Head of caudate nucleus (tissue), 42 donors: Measurements from ENCODE around the gene CCDC178.
"Not testable (repeated sequence)": the region's sequence is repeated elsewhere in the genome, so short reads cannot be mapped to it uniquely, and the experiment has no call there.

ENCODE experiments used
- DNase-seq, 42 donors: peaks; one replicate each; pipeline versions ENCODE4 v3.0.0 to v3.0.0-alpha.2; 2020 to 2021; ENCODE audit warnings: mixed read lengths in 7 of 42
- intact Hi-C: fragments of 100-400 bp; cut with DNase I; formaldehyde crosslinking; loops from one replicate; pipeline ENCODE4 v1.15.0; 2022

CCDC178 gene

DNA sequence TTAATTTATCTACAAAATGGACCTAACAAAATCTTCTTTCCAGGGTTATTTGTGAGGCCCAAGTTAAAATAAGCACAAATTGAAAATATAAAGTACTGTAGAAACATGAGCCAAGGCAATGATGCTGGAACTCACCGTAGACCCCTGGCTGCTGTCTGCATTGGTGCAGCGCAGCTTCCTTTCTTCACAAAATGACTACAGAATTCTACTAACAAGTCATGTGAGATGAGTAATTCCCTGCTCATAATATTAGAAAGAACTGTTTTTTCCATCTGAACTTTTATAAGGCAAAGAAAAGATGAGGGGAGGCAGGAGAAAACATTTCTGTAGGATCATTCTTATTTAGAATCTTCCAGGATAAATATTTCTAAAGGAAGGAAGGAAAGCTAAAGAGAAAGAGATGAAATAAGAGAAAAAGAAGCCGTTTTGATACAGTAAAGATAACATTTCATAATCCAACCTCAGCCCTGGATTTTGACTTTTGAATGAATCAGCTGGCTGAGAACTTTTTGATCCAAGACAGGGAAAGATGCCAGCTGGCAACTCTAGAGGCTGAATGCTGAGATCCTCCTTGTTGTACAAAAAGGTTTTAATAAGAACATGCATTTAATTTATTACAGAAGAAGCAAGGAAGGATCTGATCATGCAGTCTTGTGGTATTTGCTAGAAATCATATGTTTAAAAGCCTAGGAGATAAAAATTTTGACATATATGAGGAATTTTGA, 483.8 kb downstream of the CCDC178 start:
- peak in 2 of 42 donors; percentile 3 to 4 for DNase-seq
- intact Hi-C loops = no loop called here

DNA sequence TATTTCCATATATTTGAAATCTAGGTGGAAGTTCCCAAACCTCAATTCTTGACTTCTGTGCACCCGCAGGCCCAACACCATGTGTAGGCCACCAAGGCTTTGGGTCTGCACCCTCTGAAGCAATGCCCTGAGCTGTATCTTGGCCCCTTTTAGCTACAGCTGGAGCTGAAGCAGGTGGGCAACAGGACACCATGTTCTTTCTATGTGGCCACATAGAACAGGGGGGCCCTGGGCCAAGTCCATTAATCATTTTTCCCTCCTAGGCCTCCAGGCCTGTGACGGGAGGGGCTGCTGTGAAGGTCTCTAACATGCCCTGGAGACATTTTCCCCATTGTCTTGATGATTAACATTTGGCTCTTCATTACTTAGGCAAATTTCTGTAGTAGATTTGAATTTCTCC, 488.2 kb downstream of the CCDC178 start:
- intact Hi-C loops, DNase-seq: not testable (repeated sequence)

DNA sequence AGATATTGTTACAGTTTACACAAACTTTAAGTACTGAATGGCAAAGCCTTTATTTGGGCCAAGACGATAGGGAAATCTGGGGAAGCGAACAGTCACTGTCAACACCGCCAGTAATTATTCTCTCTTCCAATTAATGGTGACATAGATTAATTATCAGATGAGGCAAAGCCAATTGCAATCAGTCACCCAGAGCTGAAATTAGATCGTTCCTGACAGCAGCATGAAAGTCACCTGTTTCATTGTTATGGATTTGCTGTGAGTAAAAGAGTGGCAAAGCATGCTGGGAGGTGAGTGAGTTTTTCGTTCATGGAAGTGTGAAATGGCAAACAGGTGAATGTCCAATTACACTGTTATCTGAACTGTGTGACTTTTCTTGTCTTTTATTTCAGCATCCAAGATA, 502.9 kb downstream of the CCDC178 start:
- intact Hi-C loops = no loop called here

DNA sequence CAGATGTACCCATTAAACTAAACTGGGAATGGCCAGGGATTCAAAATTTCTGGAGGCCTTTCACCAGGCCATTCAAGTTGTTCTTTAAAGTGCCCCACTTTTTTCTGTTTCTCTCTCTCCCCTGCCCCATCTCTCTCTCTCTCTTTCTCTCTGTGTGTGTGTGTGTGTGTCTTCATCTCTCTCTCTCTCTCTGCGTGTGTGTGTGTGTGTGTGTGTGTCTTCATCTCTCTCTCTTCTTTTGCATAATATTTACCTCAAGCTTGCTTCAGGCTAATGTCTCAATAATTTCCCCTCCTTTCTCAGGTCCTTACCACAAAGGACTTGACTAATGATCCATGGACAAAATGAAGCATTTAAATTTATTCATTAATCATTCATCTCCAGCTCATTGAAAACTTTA, 503.5 kb downstream of the CCDC178 start:
- intact Hi-C loops = no loop called here
- no peak for DNase-seq

More for the DNA sequence above, 502.9 kb downstream of the CCDC178 start:
- DNase-seq = no peak

DNA sequence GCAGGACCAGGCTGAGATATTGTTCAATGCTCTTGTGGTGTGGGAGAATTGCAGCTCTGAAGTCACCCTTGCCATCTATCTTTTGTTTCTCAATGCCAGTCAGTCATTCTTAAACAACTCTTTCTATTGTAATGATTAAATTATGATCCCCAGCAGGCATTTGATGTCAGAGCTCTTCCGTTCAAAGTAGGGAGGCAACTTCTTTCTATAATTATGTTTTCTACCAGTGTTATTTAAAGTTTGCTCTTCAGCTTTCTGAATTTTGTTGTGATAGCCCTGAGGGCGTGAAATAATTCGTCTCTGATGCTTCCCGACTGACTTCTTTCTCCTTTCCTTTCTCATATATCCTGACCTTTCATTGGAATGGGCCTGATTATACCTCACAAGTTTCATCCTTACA, 506.3 kb downstream of the CCDC178 start:
- intact Hi-C loops = no loop called here
- DNase-seq = no peak

DNA sequence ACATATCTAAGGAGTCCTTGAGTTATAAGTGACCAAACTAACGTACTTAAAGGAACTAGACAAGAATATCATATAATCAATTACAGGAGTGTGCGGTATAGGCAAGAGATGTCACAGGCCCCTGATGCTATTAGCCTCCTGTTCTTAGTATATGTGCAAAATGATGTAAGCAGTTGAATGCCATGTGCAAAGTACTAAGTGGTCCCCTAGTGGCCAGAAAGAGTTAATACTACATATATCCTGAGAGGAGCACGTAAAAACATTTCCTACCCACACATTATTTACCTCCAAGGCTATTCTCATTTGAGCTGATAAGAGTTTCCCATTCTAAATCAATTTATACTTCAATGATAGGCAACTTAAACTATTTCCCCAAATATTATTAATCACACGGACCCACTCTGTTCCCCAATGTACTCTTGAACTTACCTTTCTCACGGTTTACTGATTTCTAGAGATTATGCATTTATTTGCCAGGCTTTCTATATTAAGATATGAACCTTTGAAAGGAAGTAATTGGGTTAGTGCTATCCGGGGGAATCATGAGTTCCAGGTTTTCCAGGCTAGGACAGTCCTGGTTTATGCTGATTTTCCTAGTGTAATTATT, 509.7 kb downstream of the CCDC178 start:
- no peak for DNase-seq
- intact Hi-C loops = no loop called here

DNA sequence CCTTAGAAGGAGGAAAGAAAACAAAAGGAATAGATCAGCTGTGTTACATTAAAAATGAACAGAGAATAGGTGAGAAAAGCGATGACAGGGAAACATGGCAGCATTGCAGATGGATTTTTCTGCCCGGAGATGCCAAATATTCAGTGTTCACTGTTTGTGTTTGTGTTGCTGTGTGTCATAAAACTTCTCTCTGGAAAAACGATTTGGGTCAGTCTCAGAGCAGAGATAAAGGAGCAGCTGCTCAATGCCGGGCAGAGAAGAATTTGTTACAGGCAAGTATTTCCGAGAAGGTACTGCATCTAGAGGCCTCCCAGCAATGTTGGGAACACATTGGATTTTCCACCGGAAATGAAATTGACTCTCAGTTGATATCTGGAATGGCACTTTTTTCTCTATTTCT, 511.3 kb downstream of the CCDC178 start:
- no peak for DNase-seq
- intact Hi-C loops = no loop called here

DNA sequence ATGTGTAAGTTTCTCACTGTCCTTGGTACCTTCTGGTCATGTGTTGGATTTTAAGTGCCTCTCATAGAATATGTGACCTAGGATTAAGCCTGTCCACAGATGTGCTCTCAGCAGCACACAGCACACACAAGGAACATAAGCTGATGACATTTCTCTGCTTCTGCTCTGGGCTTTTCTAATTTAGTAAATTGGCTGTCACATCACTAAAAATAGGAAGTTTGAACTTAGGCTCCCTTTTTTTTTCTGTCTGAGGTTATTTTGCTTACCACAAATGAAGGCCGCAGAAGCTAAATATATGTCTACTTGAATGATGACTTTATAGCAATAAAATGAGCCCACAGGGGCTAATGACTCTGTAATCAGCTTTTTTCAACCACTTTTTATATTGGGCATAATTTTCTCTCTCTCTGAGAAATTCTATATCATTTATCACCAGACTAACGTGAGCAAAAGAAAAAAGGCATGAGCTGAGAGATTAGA, 517.5 kb downstream of the CCDC178 start:
- intact Hi-C loops = no loop called here
- DNase-seq = no peak

DNA sequence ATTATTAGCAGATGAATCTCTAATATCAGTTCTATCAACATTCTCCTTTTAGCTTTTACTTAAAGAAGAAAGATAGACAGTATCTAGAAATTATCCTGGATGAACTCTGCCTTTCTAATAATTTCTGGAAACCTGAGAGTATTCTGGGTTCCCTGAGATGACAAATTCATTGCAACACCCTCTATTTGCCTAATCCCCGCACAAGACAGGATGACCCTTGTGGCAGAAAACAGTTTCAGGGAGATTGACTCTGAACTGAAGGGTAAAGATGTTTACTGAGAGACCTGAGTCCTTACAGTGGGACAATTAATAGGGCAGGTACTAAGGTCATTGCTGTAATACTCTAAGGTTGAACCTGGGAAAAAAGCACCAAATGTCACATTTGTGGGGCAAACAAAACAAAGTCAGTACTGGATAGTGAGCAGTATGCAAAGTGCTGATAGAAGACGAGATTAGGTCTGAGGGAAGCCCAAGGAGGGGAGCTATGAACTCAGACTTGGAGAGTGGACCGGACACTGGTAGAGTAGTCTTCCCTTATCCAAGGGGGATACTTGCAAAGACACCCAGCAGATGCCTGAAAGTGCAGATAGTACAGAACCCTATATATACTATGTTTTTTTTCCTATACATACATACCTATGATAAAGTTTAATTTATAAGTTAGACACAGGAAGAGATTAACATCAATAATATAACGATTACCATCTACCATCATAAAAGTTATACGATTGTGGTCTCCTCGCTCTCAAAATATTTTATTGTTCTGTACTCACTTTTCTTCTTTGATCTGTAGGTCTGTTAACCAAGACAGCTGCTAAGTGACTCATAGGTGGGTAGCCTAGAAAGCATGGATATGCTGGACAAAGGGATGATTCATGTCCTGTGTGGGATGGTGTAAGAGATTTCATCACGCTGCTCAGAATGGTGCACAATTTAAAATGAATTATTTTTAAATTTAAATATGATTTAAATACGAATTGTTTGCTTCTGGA, 519.4 kb downstream of the CCDC178 start:
- intact Hi-C loops = no loop called here
- DNase-seq = no peak

DNA sequence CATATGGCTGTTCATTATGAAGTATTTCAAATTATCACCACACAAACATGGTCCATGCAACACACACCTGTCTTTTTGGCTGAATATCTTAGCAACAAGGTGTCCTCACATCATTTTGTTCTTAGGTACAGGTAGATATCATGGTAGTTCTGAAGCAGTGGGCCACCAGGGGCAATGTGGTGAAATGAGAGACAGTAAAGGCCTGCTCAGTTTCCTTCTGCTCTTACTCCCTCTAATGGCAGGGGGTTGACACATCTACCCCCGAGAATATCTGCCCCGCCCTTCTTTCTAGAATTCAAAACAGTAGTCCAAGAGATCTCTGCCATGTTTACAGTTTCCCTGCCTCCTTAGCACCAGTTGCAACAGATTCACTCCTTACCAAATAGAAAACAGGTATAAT, 520.7 kb downstream of the CCDC178 start:
- DNase-seq = no peak
- intact Hi-C loops = no loop called here

DNA sequence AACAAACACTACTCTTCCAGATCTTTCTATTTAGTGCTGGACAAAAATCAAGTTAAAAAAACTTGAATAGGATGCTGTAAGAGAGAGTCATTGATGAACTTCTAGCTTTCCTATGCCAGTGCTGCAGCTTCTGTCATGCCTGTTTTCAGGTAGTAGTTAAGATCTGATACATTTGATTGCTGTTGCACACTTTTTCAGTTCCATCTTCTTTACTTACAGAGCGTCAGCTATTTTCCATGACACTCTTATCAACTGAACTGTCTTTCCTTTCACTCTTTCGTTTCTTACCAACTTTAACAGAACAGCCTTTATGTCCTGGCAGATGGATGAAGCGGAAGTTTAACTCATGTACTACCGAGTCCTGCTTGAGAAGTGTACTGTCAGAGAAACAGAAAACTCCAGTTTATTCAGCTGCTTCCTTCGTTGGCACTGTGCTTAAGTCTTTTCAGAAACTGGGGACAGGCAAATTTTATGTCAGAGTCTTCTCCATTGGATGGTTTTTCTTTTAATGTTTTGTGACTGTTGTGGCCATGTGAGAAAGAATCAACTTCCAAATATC, 521.8 kb downstream of the CCDC178 start:
- intact Hi-C loops = no loop called here
- no peak for DNase-seq

DNA sequence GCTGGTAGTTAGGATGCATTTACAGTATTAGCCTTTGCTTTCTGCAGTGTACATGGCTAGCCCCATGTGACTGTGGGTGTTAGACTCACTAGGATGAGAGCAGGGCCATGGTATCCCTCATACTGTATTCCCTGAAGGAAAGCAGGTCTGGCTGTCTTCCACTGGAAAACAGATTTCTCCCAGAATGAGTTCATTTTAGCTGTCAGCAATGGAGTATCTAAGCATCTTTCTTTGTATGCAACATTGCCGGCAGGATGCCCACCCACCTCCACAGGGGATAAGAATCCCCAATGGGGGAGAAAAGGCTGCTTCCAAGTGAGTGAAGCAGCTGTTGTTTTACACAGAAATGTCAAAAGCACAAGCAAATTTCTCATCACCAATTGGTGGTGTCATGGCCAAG, 525.0 kb downstream of the CCDC178 start:
- no peak for DNase-seq
- intact Hi-C loops = no loop called here

DNA sequence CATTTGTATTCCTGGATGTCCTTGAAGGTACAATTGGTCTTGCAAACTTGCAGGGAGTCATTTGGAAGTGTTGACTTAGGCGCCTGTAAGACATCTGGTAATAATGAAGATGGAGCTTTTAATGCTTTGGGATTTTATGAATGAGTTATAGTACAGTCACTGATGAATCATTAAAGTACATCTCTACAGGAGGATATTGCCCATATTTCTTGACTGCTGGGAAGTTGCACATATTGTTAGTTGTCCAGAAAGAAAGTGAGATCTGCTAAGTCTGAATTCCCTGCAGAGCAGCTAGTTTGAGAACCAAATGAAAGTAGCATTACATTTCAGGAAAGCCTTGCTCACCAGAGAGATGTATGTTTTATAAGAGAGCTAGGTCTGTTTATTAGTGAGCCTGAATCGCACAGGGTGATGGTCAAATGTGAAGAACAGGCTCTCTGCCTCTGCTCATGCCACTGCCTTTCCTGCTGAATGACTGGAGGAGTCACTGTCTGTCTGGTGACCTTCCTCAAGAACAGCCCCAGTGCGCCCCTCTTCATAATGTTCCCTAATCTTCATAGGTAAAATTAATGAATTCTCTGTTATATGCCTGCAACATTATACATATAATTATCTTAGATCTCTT, 528.7 kb downstream of the CCDC178 start:
- intact Hi-C loops = no loop called here
- no peak for DNase-seq

DNA sequence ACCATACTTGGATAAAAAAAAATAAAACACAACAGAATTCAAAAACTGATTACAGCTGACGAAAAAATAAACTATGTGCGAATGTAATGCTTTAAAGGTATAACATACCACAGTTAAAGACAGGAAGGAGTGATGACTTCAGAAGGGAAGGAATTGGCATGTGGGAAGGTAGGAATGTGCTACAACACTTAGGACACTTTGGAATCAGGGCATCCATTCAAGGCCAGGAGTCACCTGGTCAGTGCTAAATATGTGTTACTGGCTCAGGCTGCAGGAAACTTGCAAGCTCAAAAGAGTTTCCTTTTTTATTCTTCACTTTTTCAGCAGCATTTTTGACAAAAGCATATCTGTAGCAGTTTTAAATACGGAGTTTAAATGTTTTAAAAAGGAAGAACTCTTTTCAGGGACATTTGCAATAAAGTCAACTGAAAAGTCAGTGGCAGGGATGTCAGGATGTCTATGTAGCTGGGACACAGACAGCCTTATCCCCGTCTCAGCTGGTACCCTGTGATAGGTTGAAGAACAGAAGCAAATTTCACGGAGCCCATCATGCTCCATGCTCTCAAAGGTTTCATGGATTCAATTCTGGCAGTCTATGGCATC, 529.7 kb downstream of the CCDC178 start:
- intact Hi-C loops = no loop called here
- DNase-seq = no peak

DNA sequence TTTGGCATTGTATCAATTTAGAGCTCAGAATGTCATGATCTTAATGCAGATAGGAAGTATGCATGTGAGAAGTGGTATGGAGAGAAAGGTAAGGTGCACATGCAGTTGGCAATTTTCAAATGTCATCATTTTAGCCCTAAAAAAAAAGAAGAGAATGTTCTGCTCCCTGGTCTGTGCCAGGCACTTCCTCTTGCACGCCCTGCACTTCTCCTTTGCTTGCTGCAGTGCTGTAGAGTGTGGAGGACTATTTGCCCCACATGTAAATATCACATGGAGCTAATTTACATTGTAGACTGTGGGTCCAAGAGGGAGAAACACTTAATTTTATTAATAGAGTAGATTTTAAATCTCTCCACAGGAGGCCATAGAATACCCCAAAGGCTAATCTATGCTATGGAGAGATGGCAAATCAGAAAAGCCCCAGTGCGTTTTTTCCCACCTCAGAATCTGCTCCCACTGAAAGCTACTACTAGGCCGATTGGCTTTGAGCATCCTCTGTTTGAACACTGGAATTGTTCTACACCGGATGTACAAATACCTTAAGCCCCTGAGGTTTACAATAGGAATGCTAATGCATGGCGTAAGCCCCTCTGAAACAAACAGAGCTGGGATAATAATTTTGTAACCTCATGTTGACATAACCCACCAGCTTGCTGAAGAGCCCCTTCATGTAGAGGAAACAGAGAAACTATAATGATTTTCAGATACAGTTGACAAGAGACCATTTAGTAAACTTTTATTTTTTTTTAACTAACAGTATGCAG, 530.5 kb downstream of the CCDC178 start:
- intact Hi-C loops = no loop called here
- DNase-seq = no peak

DNA sequence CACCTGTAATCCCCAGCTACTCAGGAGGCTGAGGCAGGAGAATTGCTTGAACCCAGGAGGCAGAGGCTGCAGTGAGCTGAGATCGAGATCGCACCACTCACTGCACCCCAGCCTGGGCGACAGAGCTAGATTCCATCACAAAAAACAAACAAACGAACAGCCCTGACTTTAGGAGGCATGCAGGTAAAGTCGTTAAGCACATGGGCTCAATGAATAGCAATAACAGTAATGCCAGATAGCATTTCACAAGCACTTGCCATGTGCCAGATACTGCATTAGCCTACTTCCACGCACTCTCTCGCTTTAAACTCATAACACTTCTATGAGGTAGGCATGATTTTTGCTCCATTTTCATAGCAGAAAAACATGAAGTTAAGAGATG, 532.1 kb downstream of the CCDC178 start:
- intact Hi-C loops = no loop called here
- no peak for DNase-seq

DNA sequence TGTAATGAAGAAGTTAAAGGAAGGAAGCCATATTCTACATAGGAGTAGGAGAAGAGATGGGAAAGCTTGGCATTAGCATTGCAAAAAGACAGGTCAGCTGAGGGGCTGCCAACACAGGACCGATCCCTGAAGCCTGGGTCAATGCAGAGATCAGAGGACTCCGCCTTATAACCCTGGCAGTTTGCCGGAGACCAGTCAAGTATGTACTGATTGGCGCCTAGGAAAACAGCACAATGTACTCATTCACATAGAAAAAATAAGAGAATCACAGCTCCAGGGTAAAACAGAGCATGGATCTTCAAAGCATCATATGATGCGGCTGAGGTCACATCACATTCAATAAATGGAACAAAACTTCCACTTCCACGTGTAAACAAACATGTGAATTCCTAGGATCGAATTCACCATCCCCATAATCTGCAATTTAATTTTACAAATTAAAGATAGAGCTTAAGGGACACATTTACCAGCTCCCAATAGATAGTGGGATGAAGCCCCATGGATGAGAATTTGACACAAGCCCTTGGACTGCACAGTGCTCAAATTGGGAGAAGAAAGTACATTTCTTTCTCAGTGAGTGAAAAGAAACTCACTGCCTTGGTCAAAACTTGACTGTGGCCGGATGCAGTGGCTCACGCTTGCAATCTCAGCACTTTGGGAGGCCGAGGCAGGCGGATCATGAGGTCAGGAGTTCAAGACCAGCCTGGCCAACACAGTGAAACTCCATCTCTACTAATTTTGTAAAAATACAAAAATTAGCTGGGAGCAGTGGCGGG, 532.7 kb downstream of the CCDC178 start:
- intact Hi-C loops = no loop called here
- DNase-seq = no peak

DNA sequence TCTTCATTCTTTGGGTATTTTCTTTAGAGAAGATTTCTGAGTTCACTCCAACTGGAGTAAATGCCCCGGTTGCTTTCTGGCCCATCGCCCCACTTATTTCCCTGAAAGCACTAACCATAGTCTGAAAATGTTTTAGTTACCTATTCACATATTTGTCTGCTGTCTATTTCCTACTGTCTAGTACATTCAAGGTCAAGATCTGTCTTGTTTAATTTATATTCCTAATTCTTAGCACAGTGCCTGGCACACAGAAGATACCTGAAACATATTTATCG, 533.3 kb downstream of the CCDC178 start:
- DNase-seq = no peak
- intact Hi-C loops = no loop called here
